HepG2 (cell line): ENCODE measurements around the gene CLDN20. TPM values are rescaled to one million over a fixed set of nuclear protein-coding genes. Genes with fewer than 3 reads are reported as not detected.
A peak's percentile ranks its signal among the peaks of the same experiment; 100 is the strongest.

Source experiments
- AFF4 ChIP-seq: sonication (generic); formaldehyde crosslinking; IDR thresholded peaks from 2 replicates; pipeline ENCODE4 v1.4.0; 2020; ENCODE audit warnings: missing genetic modification reagents
- AGO1 ChIP-seq: fragments of 200-400 bp; formaldehyde crosslinking; IDR thresholded peaks from 2 replicates; pipeline ENCODE4 v1.6.1; 2017; ENCODE audit warnings: mild to moderate bottlenecking, low read depth, low read length, moderate library complexity; ENCODE audit not compliant: poor library complexity, severe bottlenecking
- DBP ChIP-seq: sonication (generic); formaldehyde crosslinking; IDR thresholded peaks from 2 replicates; pipeline ENCODE4 v1.4.0; 2020; ENCODE audit warnings: missing genetic modification reagents; ENCODE audit errors: not compliant biosample characterization
- FOSL1 ChIP-seq: sonication (generic); formaldehyde crosslinking; IDR thresholded peaks from 2 replicates; pipeline ENCODE4 v1.9.0; 2021; ENCODE audit warnings: missing genetic modification reagents, borderline replicate concordance
- GATAD2A ChIP-seq: IDR thresholded peaks from 2 replicates; pipeline ENCODE4 v1.6.1; 2016
- HBP1 ChIP-seq: IDR thresholded peaks from 2 replicates; pipeline ENCODE4 v1.6.1; 2016; ENCODE audit warnings: low read depth, control low read depth
- NFRKB ChIP-seq: fragments of 450-650 bp; IDR thresholded peaks from 2 replicates; pipeline ENCODE4 v1.6.1; 2017
- RELA ChIP-seq: sonication (generic); formaldehyde crosslinking; IDR thresholded peaks from 2 replicates; pipeline ENCODE4 v1.4.0; 2020; ENCODE audit warnings: missing genetic modification reagents
- ZNF138 ChIP-seq: sonication (generic); formaldehyde crosslinking; IDR thresholded peaks from 2 replicates; pipeline ENCODE4 v1.5.0; 2020; ENCODE audit warnings: mild to moderate bottlenecking, low read depth, missing genetic modification reagents
- ZNF331 ChIP-seq: sonication (generic); formaldehyde crosslinking; IDR thresholded peaks from 2 replicates; pipeline ENCODE4 v1.4.0; 2020; ENCODE audit warnings: missing genetic modification reagents
- ZNF615 ChIP-seq: sonication (generic); formaldehyde crosslinking; IDR thresholded peaks from 2 replicates; pipeline ENCODE4 v1.5.0; 2020; ENCODE audit warnings: mild to moderate bottlenecking, missing genetic modification reagents, borderline replicate concordance
- ZNF761 ChIP-seq: sonication (generic); formaldehyde crosslinking; conservative IDR thresholded peaks from 2 replicates; pipeline ENCODE4 v1.4.0; 2020; ENCODE audit warnings: mild to moderate bottlenecking, missing genetic modification reagents
- polyA plus RNA-seq, 8 experiments: library from polyadenylated mRNA; depleted of rRNA in 3 of 8; stranded (reverse) in 7 of 8; unstranded in 1 of 8; fragments of >200 nt; fragmentation: Illumina TruSeq in 4 of 8; extraction: Trizol in 4 of 8; gene quantifications; 2 replicates each; pipeline versions ENCODE4 v1.2.1 to v1.2.3, GENCODE V29; 2011 to 2016; ENCODE audit warnings: low read depth in 4 of 8, missing spikeins in 1 of 8, mixed read lengths in 1 of 8; ENCODE audit not compliant: insufficient read depth in 1 of 8
- total RNA-seq, 5 experiments: library from RNA; depleted of rRNA; stranded (reverse); fragments of >200 nt; fragmentation: Illumina TruSeq; extraction: Trizol; gene quantifications; 2 replicates each; pipeline ENCODE4 v1.2.3, GENCODE V29; 2016; ENCODE audit warnings: low read depth in 1 of 5
- TF ChIP-seq, protein P1 (sequence below): IDR thresholded peaks from 2 replicates; pipeline ENCODE4 v1.6.1; 2016; ENCODE audit warnings: low read depth, missing genetic modification reagents, missing compliant biosample characterization
- TF ChIP-seq, protein P2 (sequence below): IDR thresholded peaks from 2 replicates; pipeline ENCODE4 v1.6.1; 2016; ENCODE audit warnings: mild to moderate bottlenecking

The CLDN20 gene
- total and polyA plus RNA-seq, 2 of the 13 experiments (the other 11 are each of a cell fraction or from before 2014, with no cell fraction given), result not detected

GRCh38 chr6:155325700-155326516 lies 62.1 kb downstream of the CLDN20 start (continued):
- peak; percentile 87 for TF ChIP-seq AFF4
- TF ChIP-seq RELA (CRISPR knock-in tag), result no peak
- TF ChIP-seq ZNF138 (CRISPR knock-in tag), result 0 out of 2 replicates have a peak, but pooled peaks have one; percentile 40
- TF ChIP-seq NFRKB, result no peak
- no peak for TF ChIP-seq ZNF615 (CRISPR knock-in tag)
- 0 out of 2 replicates have a peak, but pooled peaks have one; percentile 39 for TF ChIP-seq GATAD2A
- TF ChIP-seq, protein P1, sequence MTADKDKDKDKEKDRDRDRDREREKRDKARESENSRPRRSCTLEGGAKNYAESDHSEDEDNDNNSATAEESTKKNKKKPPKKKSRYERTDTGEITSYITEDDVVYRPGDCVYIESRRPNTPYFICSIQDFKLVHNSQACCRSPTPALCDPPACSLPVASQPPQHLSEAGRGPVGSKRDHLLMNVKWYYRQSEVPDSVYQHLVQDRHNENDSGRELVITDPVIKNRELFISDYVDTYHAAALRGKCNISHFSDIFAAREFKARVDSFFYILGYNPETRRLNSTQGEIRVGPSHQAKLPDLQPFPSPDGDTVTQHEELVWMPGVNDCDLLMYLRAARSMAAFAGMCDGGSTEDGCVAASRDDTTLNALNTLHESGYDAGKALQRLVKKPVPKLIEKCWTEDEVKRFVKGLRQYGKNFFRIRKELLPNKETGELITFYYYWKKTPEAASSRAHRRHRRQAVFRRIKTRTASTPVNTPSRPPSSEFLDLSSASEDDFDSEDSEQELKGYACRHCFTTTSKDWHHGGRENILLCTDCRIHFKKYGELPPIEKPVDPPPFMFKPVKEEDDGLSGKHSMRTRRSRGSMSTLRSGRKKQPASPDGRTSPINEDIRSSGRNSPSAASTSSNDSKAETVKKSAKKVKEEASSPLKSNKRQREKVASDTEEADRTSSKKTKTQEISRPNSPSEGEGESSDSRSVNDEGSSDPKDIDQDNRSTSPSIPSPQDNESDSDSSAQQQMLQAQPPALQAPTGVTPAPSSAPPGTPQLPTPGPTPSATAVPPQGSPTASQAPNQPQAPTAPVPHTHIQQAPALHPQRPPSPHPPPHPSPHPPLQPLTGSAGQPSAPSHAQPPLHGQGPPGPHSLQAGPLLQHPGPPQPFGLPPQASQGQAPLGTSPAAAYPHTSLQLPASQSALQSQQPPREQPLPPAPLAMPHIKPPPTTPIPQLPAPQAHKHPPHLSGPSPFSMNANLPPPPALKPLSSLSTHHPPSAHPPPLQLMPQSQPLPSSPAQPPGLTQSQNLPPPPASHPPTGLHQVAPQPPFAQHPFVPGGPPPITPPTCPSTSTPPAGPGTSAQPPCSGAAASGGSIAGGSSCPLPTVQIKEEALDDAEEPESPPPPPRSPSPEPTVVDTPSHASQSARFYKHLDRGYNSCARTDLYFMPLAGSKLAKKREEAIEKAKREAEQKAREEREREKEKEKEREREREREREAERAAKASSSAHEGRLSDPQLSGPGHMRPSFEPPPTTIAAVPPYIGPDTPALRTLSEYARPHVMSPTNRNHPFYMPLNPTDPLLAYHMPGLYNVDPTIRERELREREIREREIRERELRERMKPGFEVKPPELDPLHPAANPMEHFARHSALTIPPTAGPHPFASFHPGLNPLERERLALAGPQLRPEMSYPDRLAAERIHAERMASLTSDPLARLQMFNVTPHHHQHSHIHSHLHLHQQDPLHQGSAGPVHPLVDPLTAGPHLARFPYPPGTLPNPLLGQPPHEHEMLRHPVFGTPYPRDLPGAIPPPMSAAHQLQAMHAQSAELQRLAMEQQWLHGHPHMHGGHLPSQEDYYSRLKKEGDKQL (CRISPR knock-in tag), result no peak
- TF ChIP-seq HBP1, result no peak
- TF ChIP-seq FOSL1 (CRISPR knock-in tag), result no peak
- TF ChIP-seq AGO1, result no peak
- no peak; the same call in 1 of the 2 replicates for TF ChIP-seq ZNF331 (CRISPR knock-in tag)
- TF ChIP-seq ZNF761 (CRISPR knock-in tag), result 0 out of 2 replicates have a peak, but pooled peaks have one; percentile 22
- TF ChIP-seq, protein P2, sequence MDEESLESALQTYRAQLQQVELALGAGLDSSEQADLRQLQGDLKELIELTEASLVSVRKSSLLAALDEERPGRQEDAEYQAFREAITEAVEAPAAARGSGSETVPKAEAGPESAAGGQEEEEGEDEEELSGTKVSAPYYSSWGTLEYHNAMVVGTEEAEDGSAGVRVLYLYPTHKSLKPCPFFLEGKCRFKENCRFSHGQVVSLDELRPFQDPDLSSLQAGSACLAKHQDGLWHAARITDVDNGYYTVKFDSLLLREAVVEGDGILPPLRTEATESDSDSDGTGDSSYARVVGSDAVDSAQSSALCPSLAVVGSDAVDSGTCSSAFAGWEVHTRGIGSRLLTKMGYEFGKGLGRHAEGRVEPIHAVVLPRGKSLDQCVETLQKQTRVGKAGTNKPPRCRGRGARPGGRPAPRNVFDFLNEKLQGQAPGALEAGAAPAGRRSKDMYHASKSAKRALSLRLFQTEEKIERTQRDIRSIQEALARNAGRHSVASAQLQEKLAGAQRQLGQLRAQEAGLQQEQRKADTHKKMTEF (CRISPR knock-in tag), result no peak
- TF ChIP-seq DBP, result no peak
